RWPE2 (cell line): ENCODE measurements around the gene GSTM3.
"Not testable (repeated sequence)": the region's sequence is repeated elsewhere in the genome, so short reads cannot be mapped to it uniquely, and the experiment has no call there.

Experiments used
- ATAC-seq: fragments of 200-7000 bp; cut with Tn5 transposase; 3 replicates; pipeline ENCODE4 v1.9.1; 2021; ENCODE audit warnings: low read depth
- DNase-seq: peaks from one replicate; pipeline ENCODE4 v3.0.0-alpha.2; 2020; ENCODE audit warnings: low spot score
- H3K27ac ChIP-seq: fragments of 450-650 bp; 2 replicates; pipeline ENCODE4 v1.5.1; 2017; ENCODE audit warnings: mild to moderate bottlenecking; ENCODE audit not compliant: poor library complexity, severe bottlenecking
- H3K27me3 ChIP-seq: fragments of 250-450 bp; sonication (Bioruptor Pico); 2 replicates; pipeline ENCODE4 v1.5.1; 2021; ENCODE audit warnings: mild to moderate bottlenecking, moderate library complexity; ENCODE audit not compliant: insufficient read depth, poor library complexity, severe bottlenecking
- H3K36me3 ChIP-seq: fragments of 250-450 bp; sonication (Bioruptor Pico); 2 replicates; pipeline ENCODE4 v1.5.1; 2020; ENCODE audit warnings: low read depth, mild to moderate bottlenecking, moderate library complexity
- H3K4me1 ChIP-seq: fragments of 250-450 bp; sonication (Bioruptor Pico); 2 replicates; pipeline ENCODE4 v1.5.1; 2021; ENCODE audit warnings: mild to moderate bottlenecking, moderate library complexity; ENCODE audit not compliant: insufficient read depth, poor library complexity, severe bottlenecking
- H3K4me3 ChIP-seq: fragments of 250-450 bp; sonication (Bioruptor Pico); 2 replicates; pipeline ENCODE4 v1.5.1; 2021; ENCODE audit warnings: mild to moderate bottlenecking, moderate library complexity; ENCODE audit not compliant: severe bottlenecking
- H3K9me3 ChIP-seq: fragments of 250-450 bp; sonication (Bioruptor Pico); 2 replicates; pipeline ENCODE4 v1.5.1; 2021; ENCODE audit warnings: mild to moderate bottlenecking, moderate library complexity; ENCODE audit not compliant: severe bottlenecking
- CTCF ChIP-seq: fragments of 450-650 bp; IDR thresholded peaks from one replicate; pipeline ENCODE4 v1.5.1; 2017; ENCODE audit warnings: mild to moderate bottlenecking, moderate library complexity; ENCODE audit not compliant: poor library complexity, severe bottlenecking

The GSTM3 gene

GRCh38 chr1:109716121-109716520 lies 24.7 kb downstream of the GSTM3 start:
- DNase-seq (no peak), ATAC-seq (no peak)
- Histone ChIP-seq H3K27ac (no peak overlapping the region), H3K36me3 (no peaks in the 10 kb centered on the region), H3K4me1 (peaks cover 5% of the 10 kb centered on the region), H3K9me3 (no peaks in the 10 kb centered on the region), H3K27me3 (no peaks in the 10 kb centered on the region), H3K4me3 (no peak overlapping the region)
- no peak for TF ChIP-seq CTCF

GRCh38 chr1:109714661-109715372 lies 26.0 kb downstream of the GSTM3 start:
- no peak for DNase-seq
- TF ChIP-seq CTCF, result no peak
- no peak for ATAC-seq

GRCh38 chr1:109713636-109714035 lies 27.2 kb downstream of the GSTM3 start:
- H3K4me1 ChIP-seq, result no peaks in the 10 kb centered on the region
- no peak overlapping the region for H3K4me3 ChIP-seq
- ATAC-seq (no peak), DNase-seq (no peak)
- no peaks in the 10 kb centered on the region for H3K27me3 ChIP-seq
- no peak for TF ChIP-seq CTCF
- H3K36me3 ChIP-seq, result no peaks in the 10 kb centered on the region
- H3K27ac ChIP-seq, result no peak overlapping the region
- no peaks in the 10 kb centered on the region for H3K9me3 ChIP-seq

More at GRCh38 chr1:109714661-109715372, 26.0 kb downstream of the GSTM3 start:
- Histone ChIP-seq H3K4me3 (no peak overlapping the region), H3K9me3 (no peaks in the 10 kb centered on the region), H3K36me3 (no peaks in the 10 kb centered on the region), H3K27ac (no peak overlapping the region), H3K4me1 (peaks cover 5% of the 10 kb centered on the region), H3K27me3 (no peaks in the 10 kb centered on the region)

GRCh38 chr1:109712321-109712864 lies 28.4 kb downstream of the GSTM3 start:
- no peaks in the 10 kb centered on the region for H3K27me3 ChIP-seq
- H3K27ac ChIP-seq, result no peak overlapping the region
- no peaks in the 10 kb centered on the region for H3K36me3 ChIP-seq
- H3K4me1 ChIP-seq, result no peaks in the 10 kb centered on the region
- DNase-seq, result no peak
- no peak for TF ChIP-seq CTCF
- ATAC-seq, result no peak
- no peaks in the 10 kb centered on the region for H3K9me3 ChIP-seq
- H3K4me3 ChIP-seq, result no peak overlapping the region

- not testable (repeated sequence) for ATAC-seq, H3K27me3 ChIP-seq, H3K4me1 ChIP-seq, DNase-seq, H3K27ac ChIP-seq, H3K36me3 ChIP-seq, H3K4me3 ChIP-seq, H3K9me3 ChIP-seq
Observed at GRCh38 chr1:109711593-109712320, 29.1 kb downstream of the GSTM3 start, which contains the start of gene GSTM5. GSTM5 (plus strand) TSS chr1:109712251; CDS start chr1:109712313, 62 bp downstream.

- H3K27me3 ChIP-seq, H3K4me1 ChIP-seq, DNase-seq, H3K27ac ChIP-seq, H3K36me3 ChIP-seq, H3K4me3 ChIP-seq, H3K9me3 ChIP-seq, ATAC-seq: not testable (repeated sequence)
Observed at GRCh38 chr1:109709822-109710221, 31.0 kb downstream of the GSTM3 start.

- not testable (repeated sequence) for H3K4me1 ChIP-seq, H3K4me3 ChIP-seq, DNase-seq, ATAC-seq, H3K27ac ChIP-seq, H3K9me3 ChIP-seq, H3K27me3 ChIP-seq, H3K36me3 ChIP-seq
Observed at GRCh38 chr1:109708949-109709348, 31.9 kb downstream of the GSTM3 start.
